ENCODE measurements around the gene CELSR2. TPM values are rescaled to one million over a fixed set of nuclear protein-coding genes. Genes with fewer than 3 reads are reported as not detected.

CELSR2 gene
- polyA plus RNA-seq, 1 donor: 11.3 TPM

DNA sequence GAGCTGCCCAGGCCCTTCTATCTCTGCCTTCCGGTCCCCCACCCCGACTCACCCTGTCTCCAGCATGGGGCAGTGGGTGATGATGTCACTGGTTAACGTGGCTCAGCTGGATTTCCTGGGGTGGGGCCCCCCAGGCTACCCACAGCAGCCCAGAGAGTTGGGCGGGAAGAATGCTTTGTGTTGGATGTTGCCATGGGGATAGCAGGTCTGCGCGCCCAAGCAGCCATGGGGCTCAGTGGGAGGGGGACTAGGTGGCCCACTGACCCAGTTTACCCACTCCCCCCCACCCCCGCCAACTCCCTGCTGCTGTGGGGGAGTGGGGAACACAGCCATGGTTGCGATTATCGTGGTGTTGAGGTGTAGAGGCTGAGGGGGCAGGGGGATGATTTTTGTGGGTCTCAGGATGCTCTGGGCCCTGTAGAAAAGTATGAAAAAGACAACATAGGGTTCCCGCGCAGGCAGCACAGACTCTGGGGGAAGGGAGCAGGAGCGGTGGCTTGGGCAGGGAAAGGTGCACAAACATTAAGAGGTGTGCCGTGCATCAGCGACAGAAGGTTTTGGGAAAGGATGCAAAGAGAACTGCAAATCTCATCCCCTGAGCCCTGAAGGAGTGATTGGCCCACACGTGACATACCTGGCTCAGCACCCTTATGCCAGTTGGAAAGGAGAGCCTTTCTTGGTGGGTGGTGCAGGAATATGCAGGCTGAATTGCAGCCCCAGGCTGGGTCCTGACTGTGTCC is 8.5 kb downstream of the CELSR2 start:
- Histone ChIP-seq H3K4me3 (ENCODE audit: low read length) (no peak overlapping the region), H3K4me1 (ENCODE audit: control insufficient read depth, insufficient read depth, low read length) (peaks cover 24% of the 10 kb centered on the region), H3K27ac (ENCODE audit: low read length) (no peak overlapping the region), H3K36me3 (ENCODE audit: control insufficient read depth, insufficient read depth, low read length) (peaks cover 4% of the 10 kb centered on the region), H3K27me3 (ENCODE audit: control insufficient read depth, insufficient read depth, low read length) (no peaks in the 10 kb centered on the region), H3K9me3 (ENCODE audit: control insufficient read depth, low read depth, low read length) (no peaks in the 10 kb centered on the region)
- no peak for DNase-seq
- WGBS (ENCODE audit: insufficient coverage, low lambda C conversion rate): no CpG with 5 or more reads among the region's 15 CpGs

DNA sequence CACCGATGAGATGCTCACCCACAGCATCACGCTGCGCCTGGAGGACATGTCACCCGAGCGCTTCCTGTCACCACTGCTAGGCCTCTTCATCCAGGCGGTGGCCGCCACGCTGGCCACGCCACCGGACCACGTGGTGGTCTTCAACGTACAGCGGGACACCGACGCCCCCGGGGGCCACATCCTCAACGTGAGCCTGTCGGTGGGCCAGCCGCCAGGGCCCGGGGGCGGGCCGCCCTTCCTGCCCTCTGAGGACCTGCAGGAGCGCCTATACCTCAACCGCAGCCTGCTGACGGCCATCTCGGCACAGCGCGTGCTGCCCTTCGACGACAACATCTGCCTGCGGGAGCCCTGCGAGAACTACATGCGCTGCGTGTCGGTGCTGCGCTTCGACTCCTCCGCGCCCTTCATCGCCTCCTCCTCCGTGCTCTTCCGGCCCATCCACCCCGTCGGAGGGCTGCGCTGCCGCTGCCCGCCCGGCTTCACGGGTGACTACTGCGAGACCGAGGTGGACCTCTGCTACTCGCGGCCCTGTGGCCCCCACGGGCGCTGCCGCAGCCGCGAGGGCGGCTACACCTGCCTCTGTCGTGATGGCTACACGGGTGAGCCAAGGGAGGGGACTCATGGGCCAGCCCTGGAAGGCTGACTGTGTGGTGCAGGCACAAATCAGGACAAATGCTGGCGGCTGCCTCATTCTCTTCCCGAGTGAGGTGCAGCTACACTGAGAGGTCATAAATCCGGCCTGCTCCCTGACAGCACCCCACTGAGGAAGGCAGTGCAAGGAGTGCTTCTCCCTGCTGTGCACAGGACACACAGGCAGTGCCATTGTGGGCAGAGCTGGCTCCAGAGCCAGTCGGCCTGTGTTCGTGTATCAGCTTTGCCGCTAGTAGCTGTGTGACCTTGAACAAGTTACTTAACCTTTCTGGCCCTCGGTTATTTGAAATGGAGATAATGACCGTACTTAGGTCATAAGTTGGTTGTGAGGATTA is 9.4 kb downstream of the CELSR2 start:
- no peaks in the 10 kb centered on the region for H3K9me3 ChIP-seq (ENCODE audit: control insufficient read depth, low read depth, low read length)
- no peak for DNase-seq
- H3K36me3 ChIP-seq (ENCODE audit: control insufficient read depth, insufficient read depth, low read length): peaks cover 4% of the 10 kb centered on the region
- H3K27ac ChIP-seq (ENCODE audit: low read length): no peak overlapping the region
- WGBS (ENCODE audit: insufficient coverage, low lambda C conversion rate): no CpG with 5 or more reads among the region's 69 CpGs
- no peaks in the 10 kb centered on the region for H3K27me3 ChIP-seq (ENCODE audit: control insufficient read depth, insufficient read depth, low read length)
- peaks cover 19% of the 10 kb centered on the region for H3K4me1 ChIP-seq (ENCODE audit: control insufficient read depth, insufficient read depth, low read length)
- no peak overlapping the region for H3K4me3 ChIP-seq (ENCODE audit: low read length)

DNA sequence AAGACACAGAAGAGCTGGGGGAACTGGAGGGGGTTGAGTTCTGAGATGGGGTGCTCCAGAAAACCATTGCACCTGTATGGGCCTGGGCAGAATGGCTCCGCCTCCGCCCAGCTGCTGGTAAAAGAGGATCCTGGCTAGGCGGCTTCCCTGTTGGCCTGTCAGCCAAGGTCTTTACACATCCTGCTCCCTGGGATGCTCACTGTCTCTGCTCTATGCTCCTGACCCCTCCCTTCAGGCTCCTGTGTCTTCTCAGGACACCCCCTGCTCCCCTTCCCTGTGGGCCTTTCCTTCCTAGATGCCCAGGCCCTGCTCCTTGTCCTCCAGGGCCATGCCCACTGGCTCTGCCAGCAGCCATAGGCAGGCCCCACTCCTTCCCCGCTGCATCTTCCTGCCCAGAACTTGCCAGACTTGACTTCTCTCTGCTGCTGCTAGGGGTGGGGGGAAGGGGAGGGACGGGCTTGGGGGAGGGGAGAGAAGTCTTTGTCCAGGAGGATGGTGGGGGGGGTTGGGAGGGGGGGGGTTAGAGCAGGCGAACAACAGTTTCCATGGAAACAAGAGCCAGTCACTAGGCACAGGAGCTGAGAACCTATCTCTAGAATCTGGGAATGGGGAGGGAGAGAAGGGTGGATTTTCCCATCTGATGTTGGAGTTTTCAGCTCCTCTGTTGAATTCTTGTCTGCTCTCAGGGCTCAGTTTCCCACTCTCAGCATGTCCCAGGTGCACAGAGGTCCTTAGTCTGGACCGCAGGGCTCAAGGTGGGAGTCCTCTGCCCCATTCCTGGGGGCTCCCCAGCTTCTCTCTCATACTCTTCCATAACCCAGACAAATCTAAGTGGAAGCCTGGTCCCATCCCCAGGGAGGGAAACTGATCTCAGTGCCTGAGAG is 10.6 kb downstream of the CELSR2 start:
- no CpG with 5 or more reads among the region's 7 CpGs for WGBS (ENCODE audit: insufficient coverage, low lambda C conversion rate)
- no peak overlapping the region for H3K27ac ChIP-seq (ENCODE audit: low read length)
- H3K9me3 ChIP-seq (ENCODE audit: control insufficient read depth, low read depth, low read length): no peaks in the 10 kb centered on the region

DNA sequence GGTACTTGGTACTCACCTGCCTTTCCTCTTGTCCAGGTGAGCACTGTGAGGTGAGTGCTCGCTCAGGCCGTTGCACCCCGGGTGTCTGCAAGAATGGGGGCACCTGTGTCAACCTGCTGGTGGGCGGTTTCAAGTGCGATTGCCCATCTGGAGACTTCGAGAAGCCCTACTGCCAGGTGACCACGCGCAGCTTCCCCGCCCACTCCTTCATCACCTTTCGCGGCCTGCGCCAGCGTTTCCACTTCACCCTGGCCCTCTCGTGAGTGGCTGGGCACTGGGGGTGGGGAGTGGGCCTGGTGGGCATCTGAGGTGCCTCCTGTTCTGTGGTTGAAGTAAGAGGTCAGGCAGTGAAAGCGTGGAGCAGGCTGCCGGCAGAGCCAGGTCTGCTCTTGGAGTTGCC is 11.7 kb downstream of the CELSR2 start:
- WGBS (ENCODE audit: insufficient coverage, low lambda C conversion rate): no CpG with 5 or more reads among the region's 16 CpGs
- peaks cover 14% of the 10 kb centered on the region for H3K36me3 ChIP-seq (ENCODE audit: control insufficient read depth, insufficient read depth, low read length)
- H3K27me3 ChIP-seq (ENCODE audit: control insufficient read depth, insufficient read depth, low read length): no peaks in the 10 kb centered on the region
- H3K9me3 ChIP-seq (ENCODE audit: control insufficient read depth, low read depth, low read length): no peaks in the 10 kb centered on the region
- H3K4me1 ChIP-seq (ENCODE audit: control insufficient read depth, insufficient read depth, low read length): no peaks in the 10 kb centered on the region
- H3K4me3 ChIP-seq (ENCODE audit: low read length): no peak overlapping the region
- H3K27ac ChIP-seq (ENCODE audit: low read length): no peak overlapping the region
- no peak for DNase-seq

More for the DNA sequence above, 10.6 kb downstream of the CELSR2 start:
- DNase-seq: no peak
- H3K4me1 ChIP-seq (ENCODE audit: control insufficient read depth, insufficient read depth, low read length): peaks cover 7% of the 10 kb centered on the region
- no peaks in the 10 kb centered on the region for H3K27me3 ChIP-seq (ENCODE audit: control insufficient read depth, insufficient read depth, low read length)
- no peak overlapping the region for H3K4me3 ChIP-seq (ENCODE audit: low read length)
- H3K36me3 ChIP-seq (ENCODE audit: control insufficient read depth, insufficient read depth, low read length): peaks cover 9% of the 10 kb centered on the region

DNA sequence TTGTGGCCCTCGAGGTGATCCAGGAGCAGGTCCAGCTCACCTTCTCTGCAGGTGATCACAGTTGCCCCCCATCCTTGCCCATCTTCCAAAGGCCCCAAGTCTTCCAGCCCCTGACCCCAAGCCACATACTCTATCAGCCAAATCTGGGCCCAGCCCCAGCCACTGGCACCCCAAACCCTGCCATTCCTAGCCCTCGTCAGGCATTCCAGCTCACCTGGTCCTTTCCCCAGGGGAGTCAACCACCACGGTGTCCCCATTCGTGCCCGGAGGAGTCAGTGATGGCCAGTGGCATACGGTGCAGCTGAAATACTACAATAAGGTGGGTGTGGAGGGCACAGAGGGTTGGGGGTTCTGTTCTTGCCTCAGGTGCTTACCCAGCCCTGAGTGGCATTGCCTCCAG is 12.2 kb downstream of the CELSR2 start:
- WGBS (ENCODE audit: insufficient coverage, low lambda C conversion rate): no CpG with 5 or more reads among the region's 6 CpGs
- peaks cover 14% of the 10 kb centered on the region for H3K36me3 ChIP-seq (ENCODE audit: control insufficient read depth, insufficient read depth, low read length)
- no peak overlapping the region for H3K4me3 ChIP-seq (ENCODE audit: low read length)
- H3K27me3 ChIP-seq (ENCODE audit: control insufficient read depth, insufficient read depth, low read length): no peaks in the 10 kb centered on the region
- H3K9me3 ChIP-seq (ENCODE audit: control insufficient read depth, low read depth, low read length): no peaks in the 10 kb centered on the region
- no peak for DNase-seq
- no peak overlapping the region for H3K27ac ChIP-seq (ENCODE audit: low read length)
- no peaks in the 10 kb centered on the region for H3K4me1 ChIP-seq (ENCODE audit: control insufficient read depth, insufficient read depth, low read length)

DNA sequence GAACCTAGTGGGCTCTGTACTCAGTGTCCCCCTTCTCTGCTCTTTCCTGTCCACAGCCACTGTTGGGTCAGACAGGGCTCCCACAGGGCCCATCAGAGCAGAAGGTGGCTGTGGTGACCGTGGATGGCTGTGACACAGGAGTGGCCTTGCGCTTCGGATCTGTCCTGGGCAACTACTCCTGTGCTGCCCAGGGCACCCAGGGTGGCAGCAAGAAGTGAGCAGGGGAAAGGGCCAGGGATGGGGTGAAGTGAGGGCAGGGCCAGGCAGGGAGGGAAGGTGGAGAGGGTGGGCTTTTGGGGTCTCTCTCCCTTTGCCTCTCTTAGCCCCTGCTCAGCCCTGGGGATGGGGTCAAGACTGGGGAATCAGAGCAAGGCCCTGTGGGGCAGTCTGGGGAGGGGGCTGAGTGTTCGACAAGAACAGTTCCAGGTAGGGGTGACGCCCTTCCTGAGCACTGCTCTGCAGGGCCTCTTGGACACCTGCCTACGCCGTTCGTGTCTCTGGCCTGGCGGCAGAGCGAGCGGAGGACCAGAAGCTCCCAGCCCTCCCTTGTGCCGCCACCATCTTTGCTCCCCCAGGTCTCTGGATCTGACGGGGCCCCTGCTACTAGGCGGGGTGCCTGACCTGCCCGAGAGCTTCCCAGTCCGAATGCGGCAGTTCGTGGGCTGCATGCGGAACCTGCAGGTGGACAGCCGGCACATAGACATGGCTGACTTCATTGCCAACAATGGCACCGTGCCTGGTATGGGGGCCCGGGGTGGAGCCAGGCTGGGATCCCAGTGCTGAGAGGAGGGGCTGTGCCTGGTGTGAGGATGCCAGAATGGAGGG is 13.1 kb downstream of the CELSR2 start:
- WGBS (ENCODE audit: insufficient coverage, low lambda C conversion rate): no CpG with 5 or more reads among the region's 22 CpGs
- no peak for DNase-seq
- H3K27me3 ChIP-seq (ENCODE audit: control insufficient read depth, insufficient read depth, low read length): no peaks in the 10 kb centered on the region
- H3K4me1 ChIP-seq (ENCODE audit: control insufficient read depth, insufficient read depth, low read length): no peaks in the 10 kb centered on the region
- peaks cover 17% of the 10 kb centered on the region for H3K36me3 ChIP-seq (ENCODE audit: control insufficient read depth, insufficient read depth, low read length)
- no peaks in the 10 kb centered on the region for H3K9me3 ChIP-seq (ENCODE audit: control insufficient read depth, low read depth, low read length)
- no peak overlapping the region for H3K4me3 ChIP-seq (ENCODE audit: low read length)
- H3K27ac ChIP-seq (ENCODE audit: low read length): no peak overlapping the region

DNA sequence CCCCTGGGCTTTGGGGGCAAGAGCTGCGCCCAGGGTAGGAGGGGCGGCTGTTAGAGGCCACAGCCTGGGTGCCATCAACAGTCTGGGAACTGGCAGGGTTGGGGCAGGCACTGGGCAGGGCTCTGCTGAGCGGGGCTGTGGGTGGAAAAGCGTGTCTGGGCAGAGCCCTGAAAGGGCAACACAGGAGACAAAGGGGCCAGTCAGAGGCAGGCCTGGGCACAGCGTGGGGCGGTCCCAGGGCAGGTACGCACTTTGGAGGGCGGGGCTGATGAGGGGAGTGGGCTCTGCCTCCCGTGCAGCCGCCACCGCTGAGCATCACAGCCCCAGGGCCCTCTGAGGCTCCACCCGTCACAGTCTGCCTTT is 13.9 kb downstream of the CELSR2 start:
- no CpG with 5 or more reads among the region's 12 CpGs for WGBS (ENCODE audit: insufficient coverage, low lambda C conversion rate)
- DNase-seq: no peak
- Histone ChIP-seq H3K4me1 (ENCODE audit: control insufficient read depth, insufficient read depth, low read length) (no peaks in the 10 kb centered on the region), H3K4me3 (ENCODE audit: low read length) (no peak overlapping the region), H3K36me3 (ENCODE audit: control insufficient read depth, insufficient read depth, low read length) (peaks cover 18% of the 10 kb centered on the region), H3K27ac (ENCODE audit: low read length) (no peak overlapping the region), H3K9me3 (ENCODE audit: control insufficient read depth, low read depth, low read length) (no peaks in the 10 kb centered on the region), H3K27me3 (ENCODE audit: control insufficient read depth, insufficient read depth, low read length) (no peaks in the 10 kb centered on the region)

DNA sequence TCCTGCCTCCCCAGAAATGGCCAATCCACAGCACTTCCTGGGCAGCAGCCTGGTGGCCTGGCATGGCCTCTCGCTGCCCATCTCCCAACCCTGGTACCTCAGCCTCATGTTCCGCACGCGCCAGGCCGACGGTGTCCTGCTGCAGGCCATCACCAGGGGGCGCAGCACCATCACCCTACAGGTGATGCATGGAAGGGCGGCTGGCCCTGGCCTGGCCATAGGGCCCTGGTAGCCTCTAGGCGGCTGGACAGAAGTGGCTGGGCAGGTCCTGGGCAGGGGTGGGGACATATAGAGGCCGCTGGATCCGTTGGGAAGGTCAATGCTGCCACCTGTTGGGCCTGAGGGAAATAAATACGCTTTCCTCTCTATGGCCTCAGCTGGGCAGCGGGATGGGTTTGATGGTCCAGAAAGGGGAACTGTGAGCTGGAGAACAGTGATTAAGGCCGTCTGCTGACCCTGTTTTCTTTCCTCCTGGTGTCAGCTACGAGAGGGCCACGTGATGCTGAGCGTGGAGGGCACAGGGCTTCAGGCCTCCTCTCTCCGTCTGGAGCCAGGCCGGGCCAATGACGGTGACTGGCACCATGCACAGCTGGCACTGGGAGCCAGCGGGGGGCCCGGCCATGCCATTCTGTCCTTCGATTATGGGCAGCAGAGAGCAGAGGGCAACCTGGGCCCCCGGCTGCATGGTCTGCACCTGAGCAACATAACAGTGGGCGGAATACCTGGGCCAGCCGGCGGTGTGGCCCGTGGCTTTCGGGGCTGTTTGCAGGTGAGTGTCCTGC is 14.4 kb downstream of the CELSR2 start:
- WGBS (ENCODE audit: insufficient coverage, low lambda C conversion rate): no CpG with 5 or more reads among the region's 29 CpGs
- Histone ChIP-seq H3K36me3 (ENCODE audit: control insufficient read depth, insufficient read depth, low read length) (peaks cover 22% of the 10 kb centered on the region), H3K27ac (ENCODE audit: low read length) (no peak overlapping the region), H3K4me3 (ENCODE audit: low read length) (no peak overlapping the region), H3K4me1 (ENCODE audit: control insufficient read depth, insufficient read depth, low read length) (no peaks in the 10 kb centered on the region), H3K27me3 (ENCODE audit: control insufficient read depth, insufficient read depth, low read length) (no peaks in the 10 kb centered on the region), H3K9me3 (ENCODE audit: control insufficient read depth, low read depth, low read length) (no peaks in the 10 kb centered on the region)
- peak; percentile 64 to 76 for DNase-seq

DNA sequence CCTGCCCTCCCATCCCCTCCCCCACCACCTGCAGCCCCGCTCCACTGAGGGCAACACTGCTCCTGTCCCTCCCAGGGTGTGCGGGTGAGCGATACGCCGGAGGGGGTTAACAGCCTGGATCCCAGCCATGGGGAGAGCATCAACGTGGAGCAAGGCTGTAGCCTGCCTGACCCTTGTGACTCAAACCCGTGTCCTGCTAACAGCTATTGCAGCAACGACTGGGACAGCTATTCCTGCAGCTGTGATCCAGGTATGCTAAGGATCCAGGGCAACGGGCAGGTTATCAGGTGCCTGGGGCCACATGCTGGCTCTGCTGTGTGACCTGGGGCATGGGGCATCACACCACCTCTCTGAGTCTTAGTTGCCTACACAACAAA is 15.0 kb downstream of the CELSR2 start:
- no peaks in the 10 kb centered on the region for H3K27me3 ChIP-seq (ENCODE audit: control insufficient read depth, insufficient read depth, low read length)
- no peak overlapping the region for H3K4me3 ChIP-seq (ENCODE audit: low read length)
- peaks cover 23% of the 10 kb centered on the region for H3K36me3 ChIP-seq (ENCODE audit: control insufficient read depth, insufficient read depth, low read length)
- no peak overlapping the region for H3K27ac ChIP-seq (ENCODE audit: low read length)
- DNase-seq: no peak
- WGBS (ENCODE audit: insufficient coverage, low lambda C conversion rate): no CpG with 5 or more reads among the region's 9 CpGs
- no peaks in the 10 kb centered on the region for H3K4me1 ChIP-seq (ENCODE audit: control insufficient read depth, insufficient read depth, low read length)
- no peaks in the 10 kb centered on the region for H3K9me3 ChIP-seq (ENCODE audit: control insufficient read depth, low read depth, low read length)

Data from large intestine (tissue), 3 donors.